PC-9 (cell line): ENCODE results near the gene SYT8. TPM values are rescaled to one million over a fixed set of nuclear protein-coding genes. Genes with fewer than 3 reads are reported as not detected.

ENCODE experiments used
- BruUV-seq: library from RNA; stranded (reverse); fragments of 400-500 nt; replicated peaks from 2 replicates; lab custom pipeline; 2021; lab: Mats Ljungman, UMichigan
- CTCF ChIA-PET: fragments of 300-600 bp; sonication (Branson Sonifier 250); formaldehyde crosslinking; loops from one replicate; lab custom pipeline; 2022; ENCODE audit warnings: antibody characterized with exemption; lab: Charles Lee
- POLR2A ChIA-PET: fragments of 300-600 bp; sonication (Branson Sonifier 250); formaldehyde crosslinking; loops from one replicate; lab custom pipeline; 2022; ENCODE audit warnings: antibody characterized with exemption; ENCODE audit not compliant: unreplicated experiment; lab: Charles Lee
- DNase-seq, 2 experiments: peaks; one replicate each; pipeline versions ENCODE4 v3.0.0 to v3.0.0-alpha.2; 2015 to 2022; ENCODE audit warnings: mixed read lengths in 1 of 2
- H2AFZ ChIP-seq: fragments of 200-600 bp; sonication (generic); 2 replicates; pipeline ENCODE4 v1.8.1; 2017; ENCODE audit warnings: antibody characterized with exemption
- H3F3A ChIP-seq: fragments of 200-600 bp; sonication (generic); 2 replicates; pipeline ENCODE4 v1.8.1; 2017; ENCODE audit warnings: antibody characterized with exemption, mild to moderate bottlenecking, low read depth; ENCODE audit not compliant: insufficient read depth
- H3K27ac ChIP-seq: fragments of 200-600 bp; sonication (generic); 2 replicates; pipeline ENCODE4 v1.6.1; 2016; ENCODE audit warnings: mixed run types
- H3K27me3 ChIP-seq: fragments of 200-600 bp; sonication (generic); 2 replicates; pipeline ENCODE4 v1.6.1; 2016; ENCODE audit warnings: low read depth, mixed run types; ENCODE audit not compliant: insufficient read depth
- H3K36me3 ChIP-seq: fragments of 200-600 bp; sonication (generic); 2 replicates; pipeline ENCODE4 v1.6.1; 2016; ENCODE audit warnings: low read depth, mixed run types
- H3K4me1 ChIP-seq: fragments of 200-600 bp; sonication (generic); replicated peaks from 2 replicates; pipeline ENCODE4 v1.6.1; 2016; ENCODE audit warnings: mixed run types; ENCODE audit not compliant: insufficient read depth
- H3K4me2 ChIP-seq: fragments of 200-600 bp; sonication (generic); 2 replicates; pipeline ENCODE4 v1.6.1; 2017; ENCODE audit warnings: mixed run types
- H3K4me3 ChIP-seq: fragments of 200-600 bp; sonication (generic); 2 replicates; pipeline ENCODE4 v1.6.1; 2016; ENCODE audit warnings: mixed run types
- H3K79me2 ChIP-seq: fragments of 200-600 bp; sonication (generic); 2 replicates; pipeline ENCODE4 v1.6.1; 2017; ENCODE audit warnings: low read depth, mixed run types
- H3K9me2 ChIP-seq: fragments of 200-600 bp; sonication (generic); 2 replicates; pipeline ENCODE4 v1.8.1; 2017; ENCODE audit warnings: mild to moderate bottlenecking; ENCODE audit not compliant: insufficient read depth
- H3K9me3 ChIP-seq: fragments of 200-600 bp; sonication (generic); 2 replicates; pipeline ENCODE4 v1.8.1; 2016; ENCODE audit warnings: low read depth; ENCODE audit not compliant: insufficient read depth
- H4K20me1 ChIP-seq: fragments of 200-600 bp; sonication (generic); 2 replicates; pipeline ENCODE4 v1.8.1; 2017; ENCODE audit not compliant: insufficient read depth
- CTCF ChIP-seq: fragments of 200-600 bp; sonication (generic); conservative IDR thresholded peaks from 2 replicates; pipeline ENCODE4 v1.6.1; 2017; ENCODE audit warnings: mixed run types, antibody characterized with exemption, mild to moderate bottlenecking, moderate library complexity
- EZH2 ChIP-seq: fragments of 200-600 bp; sonication (generic); IDR thresholded peaks from 2 replicates; pipeline ENCODE4 v1.8.0; 2017; ENCODE audit warnings: antibody characterized with exemption, low read depth
- intact Hi-C: fragments of 100-400 bp; cut with micrococcal nuclease; formaldehyde crosslinking; loops from one replicate; pipeline ENCODE4 v1.10.0; 2022; ENCODE audit not compliant: unreplicated experiment
- total RNA-seq: library from RNA; stranded (reverse); gene quantifications from 2 replicates; pipeline ENCODE4 v1.2.3, GENCODE V29; 2021

SYT8 gene
- total RNA-seq, 1 experiment from 2014 or later: 8.9 TPM

- Histone ChIP-seq H4K20me1 (no peaks in the 10 kb centered on the region), H3K79me2 (no peaks in the 10 kb centered on the region), H3K9me3 (no peaks in the 10 kb centered on the region), H3K4me3 (no peak overlapping the region), H3F3A (no peaks in the 10 kb centered on the region), H3K4me2 (no peak overlapping the region), H2AFZ (no peak overlapping the region), H3K9me2 (no peaks in the 10 kb centered on the region), H3K4me1 (peaks cover 18% of the 10 kb centered on the region), H3K36me3 (no peaks in the 10 kb centered on the region), H3K27me3 (0 out of 2 replicates have a peak, but pooled peaks cover 11% of the 10 kb centered on the region), H3K27ac (no peak overlapping the region)
- BruUV-seq: no TSS peak
- ChIA-PET POLR2A (no interaction called here), CTCF (no interaction called here)
- TF ChIP-seq CTCF: no peak
- TF ChIP-seq EZH2: no peak
- DNase-seq: no peak
- intact Hi-C loops: no loop called here
These were observed 32.6 kb downstream of the SYT8 start for GRCh38 chr11:1867381-1867780.

GRCh38 chr11:1868056-1868635 is 33.4 kb downstream of the SYT8 start:
- CTCF ChIA-PET: no interaction called here
- DNase-seq: no peak
- no peak overlapping the region for H2AFZ ChIP-seq
- POLR2A ChIA-PET: no interaction called here
- H3K27ac ChIP-seq: no peak overlapping the region
- 0 out of 2 replicates have a peak, but pooled peaks cover 11% of the 10 kb centered on the region for H3K27me3 ChIP-seq
- H3K4me3 ChIP-seq: no peak overlapping the region
- no peaks in the 10 kb centered on the region for H3K36me3 ChIP-seq
- BruUV-seq: no TSS peak
- no peaks in the 10 kb centered on the region for H3K9me2 ChIP-seq
- H3K9me3 ChIP-seq: no peaks in the 10 kb centered on the region
- no peak overlapping the region for H3K4me2 ChIP-seq
- no peaks in the 10 kb centered on the region for H3K79me2 ChIP-seq
- H4K20me1 ChIP-seq: no peaks in the 10 kb centered on the region
- intact Hi-C loops: no loop called here
- no peaks in the 10 kb centered on the region for H3F3A ChIP-seq
- TF ChIP-seq EZH2: no peak
- no peak for TF ChIP-seq CTCF
- H3K4me1 ChIP-seq: peaks cover 11% of the 10 kb centered on the region

GRCh38 chr11:1868636-1869291 is 34.0 kb downstream of the SYT8 start:
- H3K9me3 ChIP-seq: no peaks in the 10 kb centered on the region
- intact Hi-C loops: no loop called here
- CTCF ChIA-PET: no interaction called here
- BruUV-seq: no TSS peak
- no peaks in the 10 kb centered on the region for H3K79me2 ChIP-seq
- POLR2A ChIA-PET: no interaction called here
- 0 out of 2 replicates have a peak, but pooled peaks cover 11% of the 10 kb centered on the region for H3K27me3 ChIP-seq
- DNase-seq: no peak
- no peaks in the 10 kb centered on the region for H3F3A ChIP-seq
- no peaks in the 10 kb centered on the region for H3K36me3 ChIP-seq
- TF ChIP-seq CTCF: no peak
- TF ChIP-seq EZH2: no peak
- peaks cover 6% of the 10 kb centered on the region for H3K4me1 ChIP-seq
- no peaks in the 10 kb centered on the region for H4K20me1 ChIP-seq
- no peak overlapping the region for H2AFZ ChIP-seq
- no peak overlapping the region for H3K27ac ChIP-seq
- no peak overlapping the region for H3K4me2 ChIP-seq
- H3K4me3 ChIP-seq: no peak overlapping the region
- no peaks in the 10 kb centered on the region for H3K9me2 ChIP-seq
